ENCODE results near the gene RANBP1.

Gene RANBP1

GRCh38 chr22:20154602-20155187 lies 38.8 kb downstream of the RANBP1 start:
- no peaks in the 10 kb centered on the region for H4K20me1 ChIP-seq (ENCODE audit: insufficient read depth, low read length, poor library complexity, severe bottlenecking)
- no peaks in the 10 kb centered on the region for H3K79me2 ChIP-seq (ENCODE audit: insufficient read depth, low read length)
- peak overlapping the region; percentile 71 for H3K4me3 ChIP-seq (ENCODE audit: low read length, poor library complexity, severe bottlenecking)
- H3K4me2 ChIP-seq (ENCODE audit: low read depth, low read length, poor library complexity, severe bottlenecking): peak overlapping the region; percentile 63
- peaks cover 35% of the 10 kb centered on the region for H3K4me1 ChIP-seq (ENCODE audit: insufficient read depth, low read length, poor library complexity, severe bottlenecking)
- H3F3A ChIP-seq (ENCODE audit: low read depth): peaks cover 6% of the 10 kb centered on the region
- no peaks in the 10 kb centered on the region for H3K9me3 ChIP-seq (ENCODE audit: insufficient read depth, low read depth, low read length)
- TF ChIP-seq CTCF (conservative IDR thresholded peaks at IDR 0.05; ENCODE audit: low read length) (no peak), EZH2phosphoT487 (IDR thresholded peaks at IDR 0.05; ENCODE audit: borderline replicate concordance) (no peak)
- no peak overlapping the region for H2AFZ ChIP-seq (ENCODE audit: low read length)
- H3K36me3 ChIP-seq (ENCODE audit: insufficient read depth, low read length): no peaks in the 10 kb centered on the region
- H3K9ac ChIP-seq (ENCODE audit: low read depth, low read length, poor library complexity, severe bottlenecking): peak overlapping the region; percentile 63
- H3K9me2 ChIP-seq (replicated peaks; ENCODE audit: low read depth, low read length): no peaks in the 10 kb centered on the region
- H3K27me3 ChIP-seq (ENCODE audit: insufficient read depth, low read length, poor library complexity, severe bottlenecking): no peaks in the 10 kb centered on the region

GRCh38 chr22:20155330-20156041 lies 39.6 kb downstream of the RANBP1 start:
- Histone ChIP-seq H3K27me3 (ENCODE audit: insufficient read depth, low read length, poor library complexity, severe bottlenecking) (no peaks in the 10 kb centered on the region), H3K9me3 (ENCODE audit: insufficient read depth, low read depth, low read length) (no peaks in the 10 kb centered on the region), H3K36me3 (ENCODE audit: insufficient read depth, low read length) (no peaks in the 10 kb centered on the region), H2AFZ (ENCODE audit: low read length) (no peak overlapping the region), H4K20me1 (ENCODE audit: insufficient read depth, low read length, poor library complexity, severe bottlenecking) (no peaks in the 10 kb centered on the region), H3K79me2 (ENCODE audit: insufficient read depth, low read length) (no peaks in the 10 kb centered on the region), H3K9me2 (replicated peaks; ENCODE audit: low read depth, low read length) (no peaks in the 10 kb centered on the region), H3K4me2 (ENCODE audit: low read depth, low read length, poor library complexity, severe bottlenecking) (peak overlapping the region; percentile 63), H3K4me1 (ENCODE audit: insufficient read depth, low read length, poor library complexity, severe bottlenecking) (peaks cover 43% of the 10 kb centered on the region), H3K4me3 (ENCODE audit: low read length, poor library complexity, severe bottlenecking) (peak overlapping the region; percentile 71), H3K9ac (ENCODE audit: low read depth, low read length, poor library complexity, severe bottlenecking) (peak overlapping the region; percentile 63), H3F3A (ENCODE audit: low read depth) (peaks cover 6% of the 10 kb centered on the region)
- TF ChIP-seq EZH2phosphoT487 (IDR thresholded peaks at IDR 0.05; ENCODE audit: borderline replicate concordance) (no peak), CTCF (conservative IDR thresholded peaks at IDR 0.05; ENCODE audit: low read length) (no peak)

GRCh38 chr22:20156042-20156389 lies 40.1 kb downstream of the RANBP1 start:
- H3K4me3 ChIP-seq (ENCODE audit: low read length, poor library complexity, severe bottlenecking): no peak overlapping the region
- no peaks in the 10 kb centered on the region for H3K9me3 ChIP-seq (ENCODE audit: insufficient read depth, low read depth, low read length)
- H3K4me1 ChIP-seq (ENCODE audit: insufficient read depth, low read length, poor library complexity, severe bottlenecking): peaks cover 44% of the 10 kb centered on the region
- peaks cover 6% of the 10 kb centered on the region for H3F3A ChIP-seq (ENCODE audit: low read depth)
- no peak overlapping the region for H2AFZ ChIP-seq (ENCODE audit: low read length)
- H3K79me2 ChIP-seq (ENCODE audit: insufficient read depth, low read length): no peaks in the 10 kb centered on the region
- no peaks in the 10 kb centered on the region for H3K9me2 ChIP-seq (replicated peaks; ENCODE audit: low read depth, low read length)
- no peaks in the 10 kb centered on the region for H4K20me1 ChIP-seq (ENCODE audit: insufficient read depth, low read length, poor library complexity, severe bottlenecking)
- TF ChIP-seq EZH2phosphoT487 (IDR thresholded peaks at IDR 0.05; ENCODE audit: borderline replicate concordance) (no peak), CTCF (conservative IDR thresholded peaks at IDR 0.05; ENCODE audit: low read length) (no peak)
- no peak overlapping the region for H3K9ac ChIP-seq (ENCODE audit: low read depth, low read length, poor library complexity, severe bottlenecking)
- H3K27me3 ChIP-seq (ENCODE audit: insufficient read depth, low read length, poor library complexity, severe bottlenecking): no peaks in the 10 kb centered on the region
- no peaks in the 10 kb centered on the region for H3K36me3 ChIP-seq (ENCODE audit: insufficient read depth, low read length)
- H3K4me2 ChIP-seq (ENCODE audit: low read depth, low read length, poor library complexity, severe bottlenecking): no peak overlapping the region
